Common myeloid progenitor, CD34-positive (primary cell): ENCODE results near the gene SOX5.

Experiments used
- CTCF ChIA-PET: fragments of 350-600 bp; sonication (Branson Sonifier 250); formaldehyde crosslinking; loops from one replicate; lab custom pipeline; 2021; ENCODE audit warnings: antibody characterized with exemption; lab: Charles Lee
- POLR2A ChIA-PET: fragments of 350-600 bp; sonication (Branson Sonifier 250); formaldehyde crosslinking; loops from one replicate; lab custom pipeline; 2021; ENCODE audit warnings: antibody characterized with exemption; lab: Charles Lee
- DNase-seq, 3 donors: peaks; one replicate each; pipeline versions ENCODE4 v3.0.0 to v3.0.0-alpha.2; 2013
- H3K27ac ChIP-seq, 2 experiments: 1 replicate in 1 of 2; 2 replicates in 1 of 2; pipeline ENCODE4 v1.7.0; 2013; ENCODE audit warnings: inconsistent platforms in 2 of 2, low read length in 2 of 2, mild to moderate bottlenecking in 2 of 2, low read depth in 1 of 2, moderate library complexity in 1 of 2; ENCODE audit not compliant: severe bottlenecking in 2 of 2, insufficient read depth in 1 of 2, poor library complexity in 1 of 2
- H3K27me3 ChIP-seq, 5 experiments: replicated peaks in 2 of 5; 1 replicate in 3 of 5; 2 replicates in 2 of 5; pipeline versions ENCODE4 v1.6.1 to v1.7.0; 2013; ENCODE audit warnings: low read length in 4 of 5, mild to moderate bottlenecking in 2 of 5, moderate library complexity in 2 of 5, inconsistent platforms in 1 of 5; ENCODE audit not compliant: insufficient read depth in 5 of 5, control insufficient read depth in 4 of 5
- H3K36me3 ChIP-seq, 4 experiments: 1 replicate in 2 of 4; 2 replicates in 2 of 4; pipeline versions ENCODE4 v1.6.1 to v1.7.0; 2013; ENCODE audit warnings: low read length in 3 of 4, control low read depth in 1 of 4, mild to moderate bottlenecking in 1 of 4; ENCODE audit not compliant: control insufficient read depth in 4 of 4, insufficient read depth in 4 of 4
- H3K4me1 ChIP-seq, 4 experiments: 1 replicate in 3 of 4; 2 replicates in 1 of 4; pipeline versions ENCODE4 v1.6.1 to v1.7.1; 2013; ENCODE audit warnings: low read length in 3 of 4, mild to moderate bottlenecking in 3 of 4, control low read depth in 1 of 4, inconsistent platforms in 1 of 4, moderate library complexity in 1 of 4; ENCODE audit not compliant: control insufficient read depth in 4 of 4, insufficient read depth in 4 of 4; ENCODE audit errors: control extremely low read depth in 1 of 4
- H3K4me3 ChIP-seq, 7 experiments: 1 replicate in 4 of 7; 2 replicates in 3 of 7; pipeline versions ENCODE4 v1.5.1 to v1.7.0; 2013; ENCODE audit warnings: mild to moderate bottlenecking in 7 of 7, low read length in 6 of 7, moderate library complexity in 6 of 7, inconsistent platforms in 2 of 7, low read depth in 2 of 7, control low read depth in 1 of 7; ENCODE audit not compliant: insufficient read depth in 4 of 7, control insufficient read depth in 1 of 7; ENCODE audit errors: extremely low read depth in 1 of 7
- H3K9me3 ChIP-seq, 5 experiments: 1 replicate in 4 of 5; 2 replicates in 1 of 5; pipeline versions ENCODE4 v1.6.1 to v1.7.1; 2013; ENCODE audit warnings: low read length in 4 of 5, mild to moderate bottlenecking in 2 of 5, inconsistent platforms in 1 of 5, low read depth in 1 of 5, moderate library complexity in 1 of 5; ENCODE audit not compliant: control insufficient read depth in 4 of 5, insufficient read depth in 2 of 5; ENCODE audit errors: control extremely low read depth in 1 of 5
- WGBS: methylation state at CpG from one replicate; pipeline ENCODE4 v1.1.5; 2013; ENCODE audit not compliant: insufficient coverage; 5-methylcytosine and 5-hydroxymethylcytosine counted together

Gene SOX5

DNA sequence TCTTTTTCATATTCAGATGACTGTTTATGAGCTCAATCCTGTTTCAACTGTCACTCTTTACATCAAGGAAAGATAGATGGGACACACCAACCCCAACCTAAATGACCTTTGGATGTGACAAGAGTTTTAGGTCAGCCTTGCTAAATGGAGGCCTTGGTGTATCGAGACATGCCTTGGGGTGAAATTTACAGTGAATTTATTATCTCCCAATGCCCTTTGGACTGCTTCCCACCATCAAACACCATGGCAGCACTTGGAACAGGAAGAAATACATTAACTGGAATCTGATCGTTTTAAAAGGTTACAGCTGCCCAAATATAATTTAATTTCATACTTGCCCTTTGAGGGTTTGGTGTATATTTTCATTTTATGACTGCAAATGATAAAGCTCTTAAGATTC lies 327.6 kb downstream of the SOX5 start:
- CTCF ChIA-PET, result no interaction called here
- Histone ChIP-seq H3K4me1 (no peaks in the 10 kb centered on the region), H3K27me3 (no peaks in the 10 kb centered on the region), H3K27ac (no peak overlapping the region), H3K4me3 (no peak overlapping the region), H3K9me3 (no peaks in the 10 kb centered on the region), H3K36me3 (no peaks in the 10 kb centered on the region)
- POLR2A ChIA-PET, result interaction anchor here (0.6 kb wide), 1 partner anchor 42 kb away, joined by 4 read pairs; no protein-coding TSS in a partner anchor
- no peak for DNase-seq
- 100% methylated on average over 1 of the region's 2 CpGs for WGBS

DNA sequence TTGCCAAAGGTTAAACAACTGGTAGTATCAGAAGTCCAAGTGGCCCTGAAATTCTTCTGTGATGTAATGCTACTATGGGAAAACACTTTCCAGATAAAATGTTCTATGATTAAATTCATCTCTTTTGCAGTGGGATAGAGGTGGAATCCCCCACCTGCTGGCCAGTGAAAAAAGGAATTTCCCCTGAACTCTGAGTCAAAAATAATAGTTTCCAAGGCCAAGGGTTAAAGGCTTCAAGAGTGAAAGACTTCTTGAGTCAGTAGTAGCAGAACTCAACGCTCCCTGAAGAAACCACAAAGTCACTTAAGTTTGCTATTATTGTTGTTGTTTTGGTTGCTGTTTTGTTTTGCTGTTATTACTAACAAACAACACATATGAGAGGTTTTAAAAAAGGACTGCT lies 330.8 kb downstream of the SOX5 start:
- Histone ChIP-seq H3K4me3 (no peak overlapping the region), H3K27me3 (no peaks in the 10 kb centered on the region), H3K36me3 (no peaks in the 10 kb centered on the region), H3K27ac (no peak overlapping the region), H3K9me3 (no peaks in the 10 kb centered on the region), H3K4me1 (no peaks in the 10 kb centered on the region)
- DNase-seq, result no peak
- ChIA-PET POLR2A (no interaction called here), CTCF (no interaction called here)
- no CpG with 5 or more reads among the region's 1 CpG for whole genome bisulfite sequencing

DNA sequence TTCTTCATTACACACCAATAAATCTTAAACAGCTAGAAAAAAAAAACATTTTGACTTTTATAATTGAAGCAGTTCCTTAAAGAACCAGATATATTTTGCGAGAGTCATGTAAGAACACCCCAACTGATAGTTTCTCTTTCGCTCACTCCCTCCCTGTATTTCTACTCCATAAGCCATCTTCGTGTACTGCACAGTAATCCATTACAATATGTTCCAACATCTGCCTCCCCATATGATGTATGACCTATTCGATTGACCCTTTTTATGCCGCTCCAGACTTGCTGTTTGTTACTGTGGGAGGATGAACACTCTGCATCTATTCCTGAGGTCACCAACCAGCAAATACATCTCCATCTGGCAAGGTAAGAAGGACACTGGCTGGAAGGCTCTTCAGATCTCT lies 331.7 kb downstream of the SOX5 start:
- H3K27me3 ChIP-seq, result no peaks in the 10 kb centered on the region
- WGBS, result 97% methylated on average over 5 of the region's 5 CpGs
- POLR2A ChIA-PET, result no interaction called here
- no peaks in the 10 kb centered on the region for H3K36me3 ChIP-seq
- CTCF ChIA-PET, result no interaction called here
- no peaks in the 10 kb centered on the region for H3K9me3 ChIP-seq
- DNase-seq, result no peak
- H3K27ac ChIP-seq, result no peak overlapping the region
- no peak overlapping the region for H3K4me3 ChIP-seq
- no peaks in the 10 kb centered on the region for H3K4me1 ChIP-seq

DNA sequence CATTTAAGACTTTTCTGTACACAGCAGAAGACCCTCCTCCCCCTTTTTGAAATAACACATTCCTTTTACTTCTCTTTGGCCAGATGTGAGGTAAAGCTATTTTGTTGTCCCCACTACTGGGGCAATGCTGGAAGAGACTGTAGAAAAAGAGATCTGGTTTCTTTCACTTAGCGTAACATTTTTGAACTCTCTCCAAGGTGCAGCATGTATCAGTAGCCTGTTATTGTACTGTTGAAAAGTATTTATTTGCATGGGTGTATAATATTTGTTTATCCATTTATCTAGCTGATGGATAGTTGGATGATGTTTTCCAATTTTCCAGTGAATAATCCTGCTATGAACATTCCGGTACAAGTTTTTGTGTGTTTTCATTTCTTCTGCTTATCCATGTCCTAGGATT lies 335.2 kb downstream of the SOX5 start:
- H3K9me3 ChIP-seq, result no peaks in the 10 kb centered on the region
- DNase-seq, result no peak
- H3K4me1 ChIP-seq, result no peaks in the 10 kb centered on the region
- ChIA-PET POLR2A (no interaction called here), CTCF (no interaction called here)
- no peaks in the 10 kb centered on the region for H3K36me3 ChIP-seq
- 100% methylated on average over 2 of the region's 2 CpGs for WGBS
- H3K27ac ChIP-seq, result no peak overlapping the region
- no peak overlapping the region for H3K4me3 ChIP-seq
- H3K27me3 ChIP-seq, result no peaks in the 10 kb centered on the region

DNA sequence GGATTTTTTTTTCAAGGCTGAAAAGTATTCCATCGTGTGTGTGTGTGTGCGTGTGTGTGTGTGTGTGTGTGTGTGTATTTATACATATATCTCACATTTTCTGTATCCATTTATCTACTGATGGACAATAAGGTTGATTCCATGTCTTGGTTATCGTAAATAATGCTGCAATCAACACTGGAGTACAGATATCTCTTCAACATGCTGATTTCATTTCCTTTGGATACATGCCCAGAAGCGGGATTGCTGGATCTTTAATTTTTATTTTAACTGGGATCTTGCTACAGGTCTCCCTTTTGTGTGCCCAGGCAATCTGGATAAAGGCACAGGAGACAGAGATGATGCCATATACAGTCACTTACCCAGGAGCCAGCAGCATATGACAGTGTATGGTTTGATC lies 338.1 kb downstream of the SOX5 start:
- no peak overlapping the region for H3K27ac ChIP-seq
- no peaks in the 10 kb centered on the region for H3K9me3 ChIP-seq
- H3K4me1 ChIP-seq, result no peaks in the 10 kb centered on the region
- H3K36me3 ChIP-seq, result no peaks in the 10 kb centered on the region
- POLR2A ChIA-PET, result no interaction called here
- no peak overlapping the region for H3K4me3 ChIP-seq
- no peaks in the 10 kb centered on the region for H3K27me3 ChIP-seq
- DNase-seq, result no peak
- WGBS, result 64% methylated on average over 2 of the region's 4 CpGs
- CTCF ChIA-PET, result no interaction called here

DNA sequence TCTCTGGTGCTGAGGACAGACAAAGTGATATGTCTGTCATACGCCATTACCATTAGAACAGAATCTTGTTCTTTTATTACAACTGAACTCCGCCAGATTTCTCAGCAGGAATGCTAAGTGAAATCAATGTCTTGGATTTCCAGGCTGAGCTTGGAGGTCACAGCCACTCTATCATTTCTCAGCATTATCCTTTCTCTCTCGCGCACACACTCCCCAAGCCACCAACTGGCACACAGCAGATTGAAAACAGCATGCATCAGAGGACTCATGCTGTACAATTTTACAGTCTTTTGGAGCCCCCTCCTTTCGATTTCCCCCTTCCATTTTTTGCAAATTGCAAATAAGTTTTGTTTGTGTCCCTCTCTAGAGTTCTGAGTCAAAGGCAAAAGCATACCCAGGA lies 348.6 kb downstream of the SOX5 start:
- WGBS, result 98% methylated on average over 4 of the region's 5 CpGs
- Histone ChIP-seq H3K4me1 (no peaks in the 10 kb centered on the region), H3K9me3 (peaks cover 0 to 9% (median 3%) of the 10 kb centered on the region in 5 experiments), H3K36me3 (no peaks in the 10 kb centered on the region), H3K4me3 (no peak overlapping the region), H3K27me3 (no peaks in the 10 kb centered on the region), H3K27ac (no peak overlapping the region)
- ChIA-PET POLR2A (no interaction called here), CTCF (no interaction called here)
- no peak for DNase-seq

DNA sequence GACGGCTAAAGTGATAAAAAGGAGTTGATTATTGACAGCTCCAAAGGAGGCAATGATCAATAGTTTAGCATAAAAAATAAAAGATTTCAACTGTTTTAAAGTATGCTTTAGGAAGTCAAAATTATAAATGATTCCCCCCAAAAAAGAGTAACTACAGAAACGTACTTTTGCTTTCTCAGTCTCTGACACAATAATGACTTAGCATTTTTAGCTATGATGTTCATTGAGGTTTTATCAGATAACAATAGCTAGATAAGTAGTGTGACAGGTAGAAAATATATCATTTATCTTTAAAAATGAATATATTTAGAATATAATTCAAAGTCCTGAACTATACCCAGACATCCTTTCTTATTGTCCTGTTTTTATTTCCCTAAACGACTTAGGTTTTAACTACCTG lies 352.9 kb downstream of the SOX5 start:
- WGBS, result 86% methylated on average over 1 of the region's 3 CpGs
- no peak overlapping the region for H3K27ac ChIP-seq
- H3K4me1 ChIP-seq, result no peaks in the 10 kb centered on the region
- H3K27me3 ChIP-seq, result no peaks in the 10 kb centered on the region
- H3K36me3 ChIP-seq, result no peaks in the 10 kb centered on the region
- POLR2A ChIA-PET, result no interaction called here
- peaks cover 0 to 9% (median 3%) of the 10 kb centered on the region in 5 experiments for H3K9me3 ChIP-seq
- no peak overlapping the region for H3K4me3 ChIP-seq
- CTCF ChIA-PET, result no interaction called here
- DNase-seq, result no peak
